ENCODE measurements around the gene WSCD2.

Gene WSCD2

DNA sequence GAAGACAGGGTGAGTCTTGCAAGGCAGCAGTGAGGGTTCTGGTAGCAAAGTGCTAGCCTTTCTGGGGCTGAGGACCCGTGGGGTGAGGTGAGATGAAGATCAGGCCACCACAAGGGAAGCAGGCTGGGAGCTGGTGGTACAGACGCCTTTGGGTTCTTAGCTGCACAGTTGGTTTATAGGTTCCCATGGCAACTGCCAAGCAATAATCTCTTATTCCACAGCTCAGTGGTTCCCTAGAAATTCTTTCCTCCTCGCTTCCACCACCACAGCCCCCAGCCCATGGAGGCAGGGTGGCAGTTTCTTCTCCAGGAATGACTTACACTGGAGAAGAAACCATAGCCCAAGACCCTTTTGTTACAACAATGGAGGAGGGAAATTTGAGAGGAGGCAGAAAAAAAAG, 127.9 kb downstream of the WSCD2 start:
- no peak for DNase-seq (ENCODE audit: extremely low read depth in 1 of 2, low read depth in 1 of 2)

GRCh38 chr12:108257610-108258106, 128.6 kb downstream of the WSCD2 start:
- DNase-seq (ENCODE audit: extremely low read depth in 1 of 2, low read depth in 1 of 2) = no peak

- no peak for DNase-seq (ENCODE audit: extremely low read depth in 1 of 2, low read depth in 1 of 2)
Observed at GRCh38 chr12:108260039-108260438, 131.0 kb downstream of the WSCD2 start.

- DNase-seq (ENCODE audit: extremely low read depth in 1 of 2, low read depth in 1 of 2) = no peak
Observed at GRCh38 chr12:108260969-108261368, 131.9 kb downstream of the WSCD2 start.

DNA sequence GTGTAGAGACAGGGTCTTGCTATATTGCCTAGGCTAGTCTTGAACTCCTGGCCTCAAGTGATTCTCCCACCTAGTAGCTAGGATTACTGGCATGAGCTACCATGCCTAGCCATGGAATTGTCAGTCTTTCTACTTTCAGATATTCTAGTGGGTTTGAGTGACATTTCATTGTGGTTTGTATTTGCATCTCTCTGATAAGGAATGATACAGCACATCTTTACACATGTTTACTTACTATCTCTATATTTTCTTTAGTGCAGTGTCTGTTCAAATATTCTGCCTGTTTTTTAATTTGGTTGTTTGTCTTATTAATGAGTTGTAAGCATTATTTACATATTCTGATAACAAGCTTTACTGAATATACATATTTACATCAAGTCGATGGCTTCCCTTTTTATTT, 136.4 kb downstream of the WSCD2 start:
- no peak for DNase-seq (ENCODE audit: extremely low read depth in 1 of 2, low read depth in 1 of 2)

- no peak for DNase-seq (ENCODE audit: extremely low read depth in 1 of 2, low read depth in 1 of 2)
Observed at GRCh38 chr12:108266131-108266530, 137.0 kb downstream of the WSCD2 start.

DNA sequence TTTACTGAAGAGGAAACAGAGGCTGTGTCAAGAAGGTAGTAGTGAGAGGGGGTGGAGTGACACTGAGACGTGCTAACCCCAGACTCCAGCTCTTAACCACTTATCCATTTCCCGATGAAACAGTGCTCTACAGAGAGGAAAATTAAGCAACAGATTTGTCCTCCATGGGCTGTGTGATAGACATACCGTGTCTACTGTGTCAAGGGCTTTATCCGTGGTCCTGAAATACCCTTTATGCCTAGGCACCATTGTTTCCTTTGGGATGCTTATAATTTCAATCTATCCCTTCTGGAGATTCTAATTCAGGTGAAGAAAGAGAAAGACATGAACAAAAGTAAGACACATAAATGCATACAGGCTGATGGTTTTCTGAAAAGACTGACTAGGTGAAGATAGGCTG, 138.4 kb downstream of the WSCD2 start:
- no peak for DNase-seq (ENCODE audit: extremely low read depth in 1 of 2, low read depth in 1 of 2)

DNA sequence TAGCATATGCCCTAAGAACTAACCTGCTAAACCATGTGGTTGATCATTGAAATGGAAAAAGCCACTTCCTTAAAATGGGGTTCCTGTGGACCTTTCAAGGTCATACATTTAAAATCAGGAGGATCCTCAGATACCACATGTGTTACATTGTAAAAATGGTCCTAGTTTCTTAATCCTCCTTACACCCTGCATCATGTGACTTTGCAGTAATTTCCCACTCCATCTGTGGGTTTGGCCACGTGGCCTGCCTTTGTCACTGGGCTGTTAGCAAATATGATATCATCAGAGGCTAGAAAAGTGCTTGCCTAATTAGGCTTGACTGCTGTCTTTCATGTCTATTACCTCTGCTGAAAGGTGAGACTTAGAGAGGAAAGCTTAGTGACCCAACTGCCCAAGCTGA, 139.3 kb downstream of the WSCD2 start:
- no peak for DNase-seq (ENCODE audit: extremely low read depth in 1 of 2, low read depth in 1 of 2)

- DNase-seq (ENCODE audit: extremely low read depth in 1 of 2, low read depth in 1 of 2) = no peak
Observed at GRCh38 chr12:108269224-108269623, 140.1 kb downstream of the WSCD2 start.

DNA sequence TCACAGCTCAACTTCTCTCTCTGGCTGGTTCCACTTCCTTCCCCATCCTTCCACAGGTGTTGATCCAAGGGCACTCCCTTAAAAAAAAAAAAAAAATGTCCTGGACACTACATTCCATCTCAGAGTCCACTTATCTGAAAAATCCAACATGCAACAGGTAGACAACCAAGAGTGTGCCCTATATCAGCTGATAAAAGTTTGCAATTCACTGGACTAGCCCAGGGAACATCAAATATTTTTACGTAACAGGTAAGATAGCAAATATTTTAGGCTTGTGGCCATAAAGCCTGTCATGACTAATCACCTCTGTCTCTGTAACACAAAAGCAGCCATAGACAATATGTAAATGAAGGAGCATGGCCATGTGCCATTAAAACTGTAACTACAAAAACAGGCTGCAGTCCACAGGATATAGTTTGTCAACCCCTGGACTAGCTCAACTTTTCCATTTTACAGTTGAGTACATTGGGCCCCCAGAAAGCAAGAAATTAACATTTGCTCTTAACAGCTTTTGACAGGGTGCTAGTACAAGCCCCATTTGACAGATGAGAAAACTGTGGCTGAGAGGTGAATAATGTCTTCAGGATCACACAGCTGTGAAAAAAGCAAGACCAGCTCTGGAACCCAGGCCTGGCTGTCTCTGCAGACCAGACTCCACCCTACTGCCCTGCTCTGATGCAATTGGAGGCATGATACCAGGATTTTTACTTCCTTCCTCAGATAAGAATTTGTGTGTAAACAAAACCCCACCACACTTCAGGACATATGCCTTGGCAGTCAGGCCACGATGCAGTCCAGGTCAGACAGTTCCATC, 141.2 kb downstream of the WSCD2 start:
- no peak for DNase-seq (ENCODE audit: extremely low read depth in 1 of 2, low read depth in 1 of 2)

DNA sequence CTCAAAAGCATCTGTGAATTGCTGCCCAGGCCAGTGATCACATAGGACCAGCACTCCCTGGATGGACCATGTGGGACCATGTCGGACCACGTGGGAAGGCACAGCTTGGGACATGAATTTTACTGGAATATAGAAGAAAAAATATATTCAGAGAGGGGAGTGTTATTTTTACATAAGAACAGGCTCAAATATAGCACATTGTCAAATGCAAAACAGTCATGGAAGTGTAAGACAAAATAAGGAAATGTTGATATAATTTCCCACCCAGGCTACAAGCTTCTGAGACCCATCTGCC, 141.7 kb downstream of the WSCD2 start:
- no peak for DNase-seq (ENCODE audit: extremely low read depth in 1 of 2, low read depth in 1 of 2)

GRCh38 chr12:108271951-108272872, 143.1 kb downstream of the WSCD2 start:
- DNase-seq (ENCODE audit: extremely low read depth in 1 of 2, low read depth in 1 of 2) = no peak

DNA sequence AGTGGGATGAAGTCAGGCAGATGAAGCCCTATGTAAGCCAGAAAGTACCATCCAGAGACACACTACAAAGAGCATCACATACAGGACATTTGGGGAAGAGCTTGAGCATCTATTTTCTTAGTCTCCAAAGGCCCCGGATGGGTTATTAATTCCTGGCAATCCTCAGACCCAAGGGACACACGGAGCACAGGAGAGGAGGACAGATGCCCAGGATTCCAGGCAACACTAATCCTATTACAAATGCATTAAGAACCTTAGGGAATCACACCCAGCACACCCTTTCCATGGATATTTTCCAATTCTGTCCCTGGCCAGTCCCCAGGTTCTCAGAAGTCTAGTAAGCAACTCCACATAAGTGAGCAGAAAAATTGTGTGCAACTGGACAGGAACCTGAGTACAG, 144.1 kb downstream of the WSCD2 start:
- DNase-seq (ENCODE audit: extremely low read depth in 1 of 2, low read depth in 1 of 2) = no peak

- no peak for DNase-seq (ENCODE audit: extremely low read depth in 1 of 2, low read depth in 1 of 2)
Observed at GRCh38 chr12:108277613-108278012, 148.5 kb downstream of the WSCD2 start.

DNA sequence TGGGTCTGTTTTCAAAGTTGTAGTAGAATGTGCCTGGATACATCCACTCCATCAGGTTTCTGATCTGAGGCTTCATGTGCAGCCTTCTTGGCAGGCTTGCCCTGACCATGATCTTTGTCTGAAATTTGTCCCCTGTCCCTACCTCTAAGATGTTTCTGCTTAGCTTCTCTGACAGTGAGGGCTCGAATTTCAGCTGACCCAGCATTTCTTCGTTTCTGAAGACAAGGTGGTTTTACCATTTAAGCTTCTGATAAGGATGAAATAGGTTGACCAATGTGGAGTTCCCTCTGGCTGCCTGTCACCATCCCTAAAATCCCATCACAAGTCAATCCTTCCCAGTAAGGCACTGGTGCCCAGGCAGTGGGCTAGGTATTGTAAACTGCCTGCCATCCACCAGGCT, 153.1 kb downstream of the WSCD2 start:
- no peak for DNase-seq (ENCODE audit: extremely low read depth in 1 of 2, low read depth in 1 of 2)

GRCh38 chr12:108282676-108283075, 153.6 kb downstream of the WSCD2 start:
- DNase-seq (ENCODE audit: extremely low read depth in 1 of 2, low read depth in 1 of 2) = no peak

DNA sequence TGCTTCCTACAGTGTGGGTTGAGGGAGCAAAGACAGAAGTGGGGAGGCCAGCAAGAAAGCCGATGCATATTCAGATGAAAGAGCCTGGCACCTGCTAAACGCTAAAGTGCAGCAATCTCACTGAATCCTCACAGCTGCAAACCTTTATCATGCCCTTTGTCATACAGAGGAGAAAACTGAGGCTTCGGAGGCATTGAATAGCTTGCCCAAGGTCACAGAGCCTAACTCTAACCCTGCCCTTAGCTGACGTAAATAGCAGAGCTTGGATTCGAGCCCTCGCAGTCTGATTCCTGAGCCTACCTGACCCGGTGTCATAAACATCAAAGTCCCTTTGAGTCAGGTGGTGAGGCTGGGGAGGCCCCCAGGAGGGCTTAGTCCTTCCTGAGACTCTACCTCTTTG, 155.1 kb downstream of the WSCD2 start:
- DNase-seq (ENCODE audit: extremely low read depth in 1 of 2, low read depth in 1 of 2) = no peak

DNA sequence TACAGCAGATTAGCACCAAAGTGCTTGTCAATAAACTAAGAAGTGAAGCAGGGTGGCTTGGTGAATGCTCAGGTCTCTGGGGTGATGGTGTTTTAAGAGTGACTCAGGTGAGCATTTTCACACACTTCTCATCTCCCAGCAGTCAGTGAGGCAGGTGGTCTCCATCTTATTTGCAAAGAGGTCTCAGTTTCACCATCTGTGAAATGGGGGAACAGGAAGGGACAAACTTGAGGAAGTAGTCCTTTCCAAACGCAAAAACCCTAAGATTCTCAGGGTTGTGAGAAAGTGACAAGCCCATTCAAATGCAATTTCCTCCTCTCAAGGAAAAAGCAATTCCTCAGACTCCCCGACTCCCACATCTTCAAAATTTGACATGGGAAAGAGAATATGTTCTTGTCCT, 155.9 kb downstream of the WSCD2 start:
- DNase-seq (ENCODE audit: extremely low read depth in 1 of 2, low read depth in 1 of 2) = no peak

DNA sequence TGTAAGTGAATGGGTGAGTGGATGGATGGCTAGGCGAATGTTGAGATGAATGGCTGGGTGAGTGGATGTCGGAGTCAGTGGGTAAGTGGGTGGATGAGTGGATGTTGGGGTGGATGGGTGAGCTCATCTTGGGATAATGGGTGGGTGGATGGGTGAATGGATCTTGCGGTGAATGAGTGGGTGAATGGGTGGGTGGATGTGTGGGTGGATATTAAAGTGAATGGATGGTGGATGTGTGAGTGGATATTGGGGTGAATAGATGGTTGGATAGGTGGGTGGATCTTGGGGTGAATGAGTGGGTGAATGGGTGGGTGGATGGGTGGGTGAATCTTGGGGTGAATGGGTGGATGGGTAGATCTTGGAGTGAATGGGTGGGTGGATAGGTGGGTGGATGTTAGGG, 158.1 kb downstream of the WSCD2 start:
- DNase-seq (ENCODE audit: extremely low read depth in 1 of 2, low read depth in 1 of 2) = no peak

DNA sequence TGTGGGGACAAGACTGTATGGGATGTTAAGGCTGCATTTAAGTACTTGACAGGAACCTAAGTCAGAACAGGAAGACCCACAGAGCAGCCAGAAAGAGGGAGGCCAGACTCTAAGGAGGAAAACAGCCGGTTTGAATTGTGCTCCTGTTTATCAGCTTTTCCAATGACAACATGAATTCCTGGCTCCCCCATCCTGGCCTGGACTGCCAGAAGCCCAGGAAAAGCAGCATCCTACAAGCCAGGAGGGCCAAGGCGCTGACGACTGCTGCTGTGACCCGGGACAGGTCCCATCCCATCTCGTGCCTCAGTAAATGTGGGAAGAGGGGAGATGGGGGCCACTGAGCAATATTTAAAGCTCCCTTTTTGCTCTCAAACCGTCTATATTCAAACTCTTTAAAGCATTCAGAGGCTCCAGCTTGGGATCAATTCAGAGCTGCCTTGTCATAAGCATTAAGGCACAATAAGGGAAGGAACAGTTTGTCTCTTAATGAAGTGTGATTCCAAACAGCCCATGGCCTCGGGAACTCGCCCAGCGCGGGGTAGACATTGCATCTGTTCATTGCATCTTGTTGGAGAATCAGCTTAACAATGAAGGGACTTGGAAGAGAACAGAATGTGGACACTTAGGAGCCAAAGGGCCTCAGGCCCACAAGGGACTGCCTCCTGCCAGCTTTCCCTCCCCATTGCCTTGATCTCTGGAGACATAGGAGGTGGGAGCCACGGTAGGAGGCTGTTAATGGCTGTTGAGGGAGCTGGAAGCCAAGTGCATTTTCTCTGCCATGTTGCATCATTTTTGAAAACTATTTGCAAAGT, 160.5 kb downstream of the WSCD2 start:
- no peak for DNase-seq (ENCODE audit: extremely low read depth in 1 of 2, low read depth in 1 of 2)

DNA sequence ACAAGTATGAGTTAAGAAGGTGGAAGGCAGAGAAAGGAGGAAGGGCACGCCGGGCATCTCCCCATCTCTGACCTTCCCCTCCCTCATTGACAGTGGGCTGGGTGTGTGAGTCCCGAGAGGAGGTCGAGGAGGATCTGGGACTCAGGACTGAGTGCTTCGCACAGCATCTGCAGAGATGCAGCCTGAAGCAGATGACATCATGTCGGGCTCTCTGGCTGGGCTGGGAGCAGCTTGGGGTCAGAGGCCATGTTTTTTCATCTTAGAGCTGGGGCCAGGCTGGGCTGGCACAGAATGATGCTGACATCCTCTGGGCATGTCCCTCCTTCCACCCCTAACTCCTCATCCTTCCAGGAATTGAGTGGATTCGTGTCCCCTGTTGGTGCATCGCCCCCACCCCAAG, 166.6 kb downstream of the WSCD2 start:
- DNase-seq (ENCODE audit: extremely low read depth in 1 of 2, low read depth in 1 of 2) = no peak

Measured in stimulated activated CD8-positive, alpha-beta memory T cell treated with anti-CD3 and anti-CD28 coated beads, Interleukin-7, amount 100 ng/mL, for 48 hours (primary cell).